ENCODE measurements around the gene GLUL.

DNA sequence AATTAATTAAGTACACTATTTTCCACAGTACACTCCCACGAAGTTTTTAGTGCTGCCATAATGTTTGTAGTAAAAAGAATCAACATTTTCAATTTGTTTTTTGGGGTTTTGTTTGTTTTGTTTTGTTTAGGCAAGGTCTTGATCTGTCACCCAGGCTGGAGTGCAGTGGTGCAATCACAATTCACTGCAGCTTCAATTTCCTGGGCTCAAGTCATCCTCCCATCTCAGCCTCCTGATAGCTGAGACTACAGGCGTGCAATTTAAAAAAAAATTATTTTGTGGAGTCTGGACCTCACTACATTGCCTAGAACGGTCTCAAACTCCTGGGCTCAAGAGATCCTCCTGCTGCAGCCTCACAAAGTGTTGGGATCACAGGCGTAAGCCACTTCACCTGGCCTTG is 11.4 kb downstream of the GLUL start:
- TF ChIP-seq, protein P1, sequence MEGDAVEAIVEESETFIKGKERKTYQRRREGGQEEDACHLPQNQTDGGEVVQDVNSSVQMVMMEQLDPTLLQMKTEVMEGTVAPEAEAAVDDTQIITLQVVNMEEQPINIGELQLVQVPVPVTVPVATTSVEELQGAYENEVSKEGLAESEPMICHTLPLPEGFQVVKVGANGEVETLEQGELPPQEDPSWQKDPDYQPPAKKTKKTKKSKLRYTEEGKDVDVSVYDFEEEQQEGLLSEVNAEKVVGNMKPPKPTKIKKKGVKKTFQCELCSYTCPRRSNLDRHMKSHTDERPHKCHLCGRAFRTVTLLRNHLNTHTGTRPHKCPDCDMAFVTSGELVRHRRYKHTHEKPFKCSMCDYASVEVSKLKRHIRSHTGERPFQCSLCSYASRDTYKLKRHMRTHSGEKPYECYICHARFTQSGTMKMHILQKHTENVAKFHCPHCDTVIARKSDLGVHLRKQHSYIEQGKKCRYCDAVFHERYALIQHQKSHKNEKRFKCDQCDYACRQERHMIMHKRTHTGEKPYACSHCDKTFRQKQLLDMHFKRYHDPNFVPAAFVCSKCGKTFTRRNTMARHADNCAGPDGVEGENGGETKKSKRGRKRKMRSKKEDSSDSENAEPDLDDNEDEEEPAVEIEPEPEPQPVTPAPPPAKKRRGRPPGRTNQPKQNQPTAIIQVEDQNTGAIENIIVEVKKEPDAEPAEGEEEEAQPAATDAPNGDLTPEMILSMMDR (conservative IDR thresholded peaks at IDR 0.05 in 1 of 2, IDR thresholded peaks at IDR 0.05 in 1 of 2; ENCODE audit: extremely low read depth in 1 of 2, insufficient read depth in 1 of 2, low read depth in 1 of 2, low read length in 2 of 2) = no peak
- no peak for TF ChIP-seq EZH2 (IDR thresholded peaks at IDR 0.05; ENCODE audit: borderline replicate concordance, low read length)
